ENCODE measurements around the gene DOC2B.

- no peak for TF ChIP-seq CTCF (IDR thresholded peaks at IDR 0.05)
- TF ChIP-seq POLR2A (IDR thresholded peaks at IDR 0.05): no peak
- TF ChIP-seq EP300 (IDR thresholded peaks at IDR 0.05): no peak
Observed at GRCh38 chr17:179781-180380, 1.6 kb downstream of the DOC2B start.

All from gastroesophageal sphincter (tissue), 3 donors.